Amygdala (tissue), 56 donors: Measurements from ENCODE around the gene FAM50A.

Experiments used
- DNase-seq, 56 donors: peaks; one replicate each; lab custom pipeline; 2025; lab: John Stamatoyannopoulos, UW

FAM50A gene

GRCh38 chrX:154459832-154460231 is 15.9 kb downstream of the FAM50A start:
- DNase-seq: no peak

- peak in 6 of 56 donors; percentile 6 to 23 (median 9) for DNase-seq
Measured at GRCh38 chrX:154460326-154460725, 16.4 kb downstream of the FAM50A start.

GRCh38 chrX:154462396-154462795 is 18.5 kb downstream of the FAM50A start:
- peak in 23 of 56 donors; percentile 2 to 60 (median 25) for DNase-seq

GRCh38 chrX:154463611-154464220 is 19.8 kb downstream of the FAM50A start:
- no peak for DNase-seq

- no peak for DNase-seq
Measured at GRCh38 chrX:154464806-154465365, 20.9 kb downstream of the FAM50A start.

- no peak for DNase-seq
Measured at GRCh38 chrX:154465601-154466000, 21.7 kb downstream of the FAM50A start.

- no peak for DNase-seq
Measured at GRCh38 chrX:154466036-154466435, 22.1 kb downstream of the FAM50A start.

GRCh38 chrX:154466907-154467306 is 23.0 kb downstream of the FAM50A start:
- DNase-seq: no peak

- DNase-seq: no peak
Measured at GRCh38 chrX:154467556-154467955, 23.6 kb downstream of the FAM50A start.

- DNase-seq: no peak
Measured at GRCh38 chrX:154468217-154468616, 24.3 kb downstream of the FAM50A start.

GRCh38 chrX:154469114-154469513 is 25.2 kb downstream of the FAM50A start:
- DNase-seq: no peak

- DNase-seq: no peak
Measured at GRCh38 chrX:154469880-154470279, 25.9 kb downstream of the FAM50A start.

GRCh38 chrX:154470434-154470833 is 26.5 kb downstream of the FAM50A start:
- DNase-seq: no peak

GRCh38 chrX:154470914-154471568 is 27.1 kb downstream of the FAM50A start:
- no peak for DNase-seq

- DNase-seq: no peak
Measured at GRCh38 chrX:154471839-154472684, 28.1 kb downstream of the FAM50A start.

- no peak for DNase-seq
Measured at GRCh38 chrX:154472685-154473632, 29.0 kb downstream of the FAM50A start.

- no peak for DNase-seq
Measured at GRCh38 chrX:154473683-154474082, 29.7 kb downstream of the FAM50A start.

- DNase-seq: no peak
Measured at GRCh38 chrX:154476821-154477220, 32.9 kb downstream of the FAM50A start.

GRCh38 chrX:154477891-154478477 is 34.0 kb downstream of the FAM50A start:
- DNase-seq: no peak
